Liver (tissue), 9 donors: ENCODE data around the gene AIG1. TPM values are rescaled to one million over a fixed set of nuclear protein-coding genes. Genes with fewer than 3 reads are reported as not detected.

Experiments
- DNase-seq: peaks from one replicate; pipeline ENCODE4 v3.0.0-alpha.2; 2017; ENCODE audit warnings: low spot score
- H3K27ac ChIP-seq, 2 donors: one replicate each; pipeline ENCODE4 v1.7.0; 2013; ENCODE audit warnings: inconsistent platforms in 2 of 2, low read length in 2 of 2, control low read depth in 1 of 2, low read depth in 1 of 2, mild to moderate bottlenecking in 1 of 2
- H3K27me3 ChIP-seq, 4 donors: one replicate each; pipeline versions ENCODE4 v1.6.1 to v1.7.0; 2013; ENCODE audit warnings: low read length in 3 of 4, inconsistent platforms in 1 of 4, mild to moderate bottlenecking in 1 of 4, moderate library complexity in 1 of 4; ENCODE audit not compliant: control insufficient read depth in 4 of 4, insufficient read depth in 4 of 4
- H3K36me3 ChIP-seq, 4 donors: one replicate each; pipeline versions ENCODE4 v1.6.1 to v1.7.0; 2013; ENCODE audit warnings: low read length in 3 of 4, mild to moderate bottlenecking in 3 of 4, low read depth in 1 of 4, moderate library complexity in 1 of 4; ENCODE audit not compliant: control insufficient read depth in 4 of 4, insufficient read depth in 3 of 4
- H3K4me1 ChIP-seq, 4 donors: one replicate each; pipeline versions ENCODE4 v1.6.1 to v1.7.0; 2013; ENCODE audit warnings: low read length in 3 of 4, mild to moderate bottlenecking in 3 of 4, moderate library complexity in 1 of 4; ENCODE audit not compliant: control insufficient read depth in 4 of 4, insufficient read depth in 4 of 4
- H3K4me3 ChIP-seq, 3 donors: one replicate each; pipeline versions ENCODE4 v1.6.1 to v1.7.0; 2013; ENCODE audit warnings: low read length in 3 of 3, control low read depth in 1 of 3, low read depth in 1 of 3, mild to moderate bottlenecking in 1 of 3
- H3K9ac ChIP-seq, 2 donors: one replicate each; pipeline ENCODE4 v1.7.0; 2013; ENCODE audit warnings: low read length in 2 of 2, mild to moderate bottlenecking in 2 of 2, moderate library complexity in 2 of 2, control low read depth in 1 of 2, low read depth in 1 of 2
- H3K9me3 ChIP-seq, 4 donors: one replicate each; pipeline versions ENCODE4 v1.6.1 to v1.7.0; 2013; ENCODE audit warnings: low read length in 3 of 4; ENCODE audit not compliant: control insufficient read depth in 4 of 4
- ATF3 ChIP-seq: IDR thresholded peaks from 2 replicates; pipeline ENCODE4 v1.6.1; 2016; ENCODE audit warnings: antibody characterized with exemption
- CTCF ChIP-seq: fragments of 150-350 bp; IDR thresholded peaks from 2 replicates; pipeline ENCODE4 v1.5.1; 2017; ENCODE audit warnings: improper control_type of control experiment, low read depth, low read length; ENCODE audit not compliant: missing input control
- EGR1 ChIP-seq, 2 donors: IDR thresholded peaks; 2 replicates each; pipeline ENCODE4 v1.6.1; 2016 to 2018; ENCODE audit warnings: antibody characterized with exemption in 2 of 2, low read depth in 2 of 2
- FOXA1 ChIP-seq: IDR thresholded peaks from 2 replicates; pipeline ENCODE4 v1.6.1; 2016; ENCODE audit warnings: antibody characterized with exemption
- FOXA2 ChIP-seq: IDR thresholded peaks from 2 replicates; pipeline ENCODE4 v1.6.1; 2016; ENCODE audit warnings: antibody characterized with exemption
- HNF4A ChIP-seq, 2 donors: conservative IDR thresholded peaks; 2 replicates each; pipeline ENCODE4 v1.6.1; 2016; ENCODE audit warnings: antibody characterized with exemption in 2 of 2, mild to moderate bottlenecking in 2 of 2
- HNF4G ChIP-seq: IDR thresholded peaks from 2 replicates; pipeline ENCODE4 v1.6.1; 2016; ENCODE audit warnings: antibody characterized with exemption
- JUND ChIP-seq, 2 donors: IDR thresholded peaks; 2 replicates each; pipeline ENCODE4 v1.6.1; 2016; ENCODE audit warnings: antibody characterized with exemption in 2 of 2
- MAX ChIP-seq: IDR thresholded peaks from 2 replicates; pipeline ENCODE4 v1.6.1; 2016; ENCODE audit warnings: antibody characterized with exemption
- NR2F2 ChIP-seq: IDR thresholded peaks from 2 replicates; pipeline ENCODE4 v1.6.1; 2016; ENCODE audit warnings: antibody characterized with exemption
- RAD21 ChIP-seq, 2 donors: IDR thresholded peaks; 2 replicates each; pipeline ENCODE4 v1.6.1; 2016; ENCODE audit warnings: antibody characterized with exemption in 2 of 2, mild to moderate bottlenecking in 2 of 2
- REST ChIP-seq: IDR thresholded peaks from 2 replicates; pipeline ENCODE4 v1.6.1; 2016; ENCODE audit warnings: antibody characterized with exemption, mild to moderate bottlenecking
- RXRA ChIP-seq, 2 donors: IDR thresholded peaks; 2 replicates each; pipeline ENCODE4 v1.6.1; 2017 to 2018; ENCODE audit warnings: antibody characterized with exemption in 2 of 2, mild to moderate bottlenecking in 1 of 2
- SP1 ChIP-seq: IDR thresholded peaks from 2 replicates; pipeline ENCODE4 v1.6.1; 2018; ENCODE audit warnings: antibody characterized with exemption, mild to moderate bottlenecking
- TAF1 ChIP-seq: conservative IDR thresholded peaks from 2 replicates; pipeline ENCODE4 v1.6.1; 2016; ENCODE audit warnings: antibody characterized with exemption, mild to moderate bottlenecking
- YY1 ChIP-seq: IDR thresholded peaks from 2 replicates; pipeline ENCODE4 v1.6.1; 2016; ENCODE audit warnings: antibody characterized with exemption, mild to moderate bottlenecking
- ZBTB33 ChIP-seq: IDR thresholded peaks from 2 replicates; pipeline ENCODE4 v1.6.1; 2016; ENCODE audit warnings: antibody characterized with exemption
- WGBS: extraction: QIAGEN DNeasy Blood & Tissue Kit; methylation state at CpG from one replicate; pipeline ENCODE4 v1.1.7; 2013; 5-methylcytosine and 5-hydroxymethylcytosine counted together
- polyA plus RNA-seq, 2 donors: library from polyadenylated mRNA; stranded (reverse) in 1 of 2; unstranded in 1 of 2; fragments of 200-250 nt in 1 of 2; fragments of >200 nt in 1 of 2; fragmentation: Nextera tagmentation in 1 of 2; extraction: Ambion mirVana in 1 of 2; gene quantifications; one replicate each; pipeline versions ENCODE4 v1.2.1 to v1.2.3, GENCODE V29; 2013 to 2015
- total RNA-seq, 2 donors: library from RNA; depleted of rRNA; stranded (reverse); fragments of >200 nt; gene quantifications; one replicate each; pipeline ENCODE4 v1.2.3, GENCODE V29; 2014
- donor health status: healthy.
- donor health status: healthy.
- donor health status: healthy.
- donor health status: healthy.
- donor health status: healthy.

AIG1 gene
- total and polyA plus RNA-seq, 4 donors: 74.8 to 169 (median 121) TPM

- Histone ChIP-seq H3K9me3 (no peaks in the 10 kb centered on the region), H3K36me3 (peaks cover 0 to 4% (median 0%) of the 10 kb centered on the region in 4 donors), H3K27me3 (no peaks in the 10 kb centered on the region), H3K9ac (no peak overlapping the region), H3K4me1 (peaks cover 0 to 7% (median 4%) of the 10 kb centered on the region in 4 donors), H3K27ac (no peak overlapping the region), H3K4me3 (no peak overlapping the region)
- 85% methylated on average over 3 of the region's 3 CpGs for WGBS
- DNase-seq: no peak
- TF ChIP-seq ATF3 (peak; percentile 22), HNF4A (conservative IDR thresholded peaks at IDR 0.05) (peak; percentile 55 to 86), TAF1 (no peak), YY1 (peak; percentile 65), HNF4G (peak; percentile 48), RXRA (IDR thresholded peaks at IDR 0.05) (peak in 1 of 2 donors; percentile 13), REST (no peak), ZBTB33 (no peak), CTCF (no peak), JUND (IDR thresholded peaks at IDR 0.05) (no peak), NR2F2 (no peak)
Observed at GRCh38 chr6:143323729-143324470, 263.2 kb downstream of the AIG1 start.

GRCh38 chr6:143325379-143326140 lies 264.9 kb downstream of the AIG1 start:
- Histone ChIP-seq H3K27me3 (no peaks in the 10 kb centered on the region), H3K9me3 (no peaks in the 10 kb centered on the region), H3K9ac (no peak overlapping the region), H3K36me3 (peaks cover 0 to 4% (median 0%) of the 10 kb centered on the region in 4 donors), H3K4me1 (peaks cover 0 to 7% (median 4%) of the 10 kb centered on the region in 4 donors), H3K4me3 (no peak overlapping the region), H3K27ac (no peak overlapping the region)
- TF ChIP-seq REST (no peak), RXRA (IDR thresholded peaks at IDR 0.05) (no peak), FOXA2 (no peak), HNF4A (conservative IDR thresholded peaks at IDR 0.05) (no peak), TAF1 (no peak), FOXA1 (no peak), SP1 (no peak), RAD21 (IDR thresholded peaks at IDR 0.05) (no peak), EGR1 (IDR thresholded peaks at IDR 0.05; ENCODE audit: low read depth in 2 of 2) (no peak), HNF4G (no peak), JUND (IDR thresholded peaks at IDR 0.05) (no peak), YY1 (no peak), MAX (no peak), ATF3 (no peak)
- WGBS: 93% methylated on average over 1 of the region's 1 CpG
- no peak for DNase-seq
